ENCODE results near the gene ATR. TPM values are rescaled to one million over a fixed set of nuclear protein-coding genes. Genes with fewer than 3 reads are reported as not detected.
"Not testable (repeated sequence)": the region's sequence is repeated elsewhere in the genome, so short reads cannot be mapped to it uniquely, and the experiment has no call there.

ATR gene
- total RNA-seq, 1 experiment from 2014 or later, result 15.8 TPM

DNA sequence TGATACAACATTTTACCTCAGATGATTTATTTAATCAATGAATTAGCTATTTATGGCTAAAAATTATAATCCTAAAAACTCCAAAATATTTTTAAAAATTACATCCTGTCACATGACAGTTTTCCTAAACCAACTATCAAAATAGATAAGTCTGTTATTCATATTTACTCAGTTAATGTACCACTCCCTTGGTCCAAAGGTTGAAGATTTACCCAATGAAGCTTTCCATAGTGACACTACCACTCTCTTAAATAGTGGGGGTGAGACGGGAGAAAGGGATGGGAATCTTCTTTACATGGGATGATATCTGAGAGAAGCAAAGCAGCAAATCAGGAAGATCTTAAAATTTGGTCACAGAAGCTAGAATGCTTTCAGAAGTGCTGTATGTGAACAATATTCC lies 161.2 kb downstream of the ATR start:
- H3K27ac Mint-ChIP-seq, result no peak overlapping the region
- no peak for DNase-seq
- no peak overlapping the region for H2BK12ac ChIP-seq (ENCODE audit: insufficient read length, low read depth, low read length)
- no peaks in the 10 kb centered on the region for H3K4me1 ChIP-seq (ENCODE audit: insufficient read depth, low read length)
- no peak overlapping the region for H3K4me2 ChIP-seq (ENCODE audit: insufficient read depth, insufficient read length, low read length)
- no peak overlapping the region for H3K4me3 Mint-ChIP-seq
- TF ChIP-seq, protein P1, sequence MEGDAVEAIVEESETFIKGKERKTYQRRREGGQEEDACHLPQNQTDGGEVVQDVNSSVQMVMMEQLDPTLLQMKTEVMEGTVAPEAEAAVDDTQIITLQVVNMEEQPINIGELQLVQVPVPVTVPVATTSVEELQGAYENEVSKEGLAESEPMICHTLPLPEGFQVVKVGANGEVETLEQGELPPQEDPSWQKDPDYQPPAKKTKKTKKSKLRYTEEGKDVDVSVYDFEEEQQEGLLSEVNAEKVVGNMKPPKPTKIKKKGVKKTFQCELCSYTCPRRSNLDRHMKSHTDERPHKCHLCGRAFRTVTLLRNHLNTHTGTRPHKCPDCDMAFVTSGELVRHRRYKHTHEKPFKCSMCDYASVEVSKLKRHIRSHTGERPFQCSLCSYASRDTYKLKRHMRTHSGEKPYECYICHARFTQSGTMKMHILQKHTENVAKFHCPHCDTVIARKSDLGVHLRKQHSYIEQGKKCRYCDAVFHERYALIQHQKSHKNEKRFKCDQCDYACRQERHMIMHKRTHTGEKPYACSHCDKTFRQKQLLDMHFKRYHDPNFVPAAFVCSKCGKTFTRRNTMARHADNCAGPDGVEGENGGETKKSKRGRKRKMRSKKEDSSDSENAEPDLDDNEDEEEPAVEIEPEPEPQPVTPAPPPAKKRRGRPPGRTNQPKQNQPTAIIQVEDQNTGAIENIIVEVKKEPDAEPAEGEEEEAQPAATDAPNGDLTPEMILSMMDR (conservative IDR thresholded peaks at IDR 0.05), result no peak
- no peak overlapping the region for H4K5ac ChIP-seq (ENCODE audit: insufficient read length, low read depth, low read length)
- no peak overlapping the region for H2AFZ ChIP-seq (ENCODE audit: low read length)
- H3T11ph ChIP-seq (ENCODE audit: low read length), result no peak overlapping the region
- H4K8ac ChIP-seq (replicated peaks; ENCODE audit: insufficient read length, low read depth, low read length), result no peak overlapping the region
- H3K27me3 Mint-ChIP-seq (ENCODE audit: low read depth), result no peaks in the 10 kb centered on the region
- no peak overlapping the region for H2BK5ac ChIP-seq (ENCODE audit: insufficient read length, low read length)
- H2BK20ac ChIP-seq (ENCODE audit: low read depth, low read length, poor library complexity, severe bottlenecking), result no peak overlapping the region
- H3K23ac ChIP-seq (ENCODE audit: insufficient read length, low read depth, low read length), result no peak overlapping the region
- H2AK5ac ChIP-seq (ENCODE audit: insufficient read length, low read length), result no peak overlapping the region
- no peak overlapping the region for H3K14ac ChIP-seq (ENCODE audit: insufficient read depth, low read length)
- H3K27ac ChIP-seq (ENCODE audit: insufficient read length, low read depth, low read length), result no peak overlapping the region
- no peak overlapping the region for H3K4ac ChIP-seq (ENCODE audit: low read depth, low read length)
- no peaks in the 10 kb centered on the region for H3K9me3 Mint-ChIP-seq
- H3K4me1 Mint-ChIP-seq, result no peaks in the 10 kb centered on the region
- H3K56ac ChIP-seq (ENCODE audit: insufficient read length, low read depth, low read length), result no peak overlapping the region
- no CpG with 5 or more reads among the region's 1 CpG for WGBS (ENCODE audit: extremely low coverage, insufficient read length, low lambda C conversion rate)
- H3K9ac ChIP-seq (ENCODE audit: extremely low read depth, insufficient read length, low read length), result no peak overlapping the region
- H4K91ac ChIP-seq (ENCODE audit: insufficient read length, low read depth, low read length), result no peak overlapping the region
- no peaks in the 10 kb centered on the region for H3K79me2 ChIP-seq (ENCODE audit: insufficient read depth, low read length)
- peaks cover 2 to 29% (median 27%) of the 10 kb centered on the region in 3 experiments; a peak in 6 of 7 replicates for H3K36me3 Mint-ChIP-seq (ENCODE audit: insufficient read depth in 1 of 3, low read depth in 3 of 3)
- H3K9me3 ChIP-seq (ENCODE audit: control insufficient read depth, low read depth, low read length), result no peaks in the 10 kb centered on the region
- no peak overlapping the region for H3K18ac ChIP-seq (ENCODE audit: insufficient read length, low read depth, low read length)
- no peaks in the 10 kb centered on the region for H3K23me2 ChIP-seq (ENCODE audit: insufficient read length, low read depth, low read length, poor library complexity, severe bottlenecking)
- H3K27me3 ChIP-seq (ENCODE audit: insufficient read depth, low read length), result no peaks in the 10 kb centered on the region
- no peaks in the 10 kb centered on the region for H3K79me1 ChIP-seq (ENCODE audit: insufficient read depth, low read depth, low read length, poor library complexity, severe bottlenecking)
- no peaks in the 10 kb centered on the region for H4K20me1 ChIP-seq (ENCODE audit: control insufficient read depth, insufficient read depth, insufficient read length)
- H2BK120ac ChIP-seq (ENCODE audit: low read depth, low read length, poor library complexity, severe bottlenecking), result no peak overlapping the region
- no peak overlapping the region for H2BK15ac ChIP-seq (ENCODE audit: low read depth, low read length)

DNA sequence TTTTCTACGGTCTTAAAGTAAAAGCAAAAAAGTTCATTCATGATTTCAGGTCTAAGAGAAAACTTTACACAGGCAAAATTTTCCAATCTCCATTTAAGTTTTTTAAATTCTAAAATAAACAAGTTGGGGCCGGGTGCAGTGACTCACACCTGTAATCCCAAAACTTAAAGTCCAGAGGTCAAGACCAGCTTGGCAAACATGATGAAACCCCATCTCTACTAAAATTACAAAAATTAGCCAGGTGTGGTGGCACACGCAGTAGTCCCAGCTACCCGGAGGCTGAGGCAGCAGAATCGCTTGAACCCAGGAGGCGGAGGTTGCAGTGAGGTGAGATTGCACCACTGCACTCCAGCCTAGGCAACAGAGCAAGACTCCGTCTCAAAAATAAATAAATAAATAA lies 178.0 kb downstream of the ATR start:
- WGBS (ENCODE audit: extremely low coverage, insufficient read length, low lambda C conversion rate), result no CpG with 5 or more reads among the region's 7 CpGs
- not testable (repeated sequence) for H3K27me3 ChIP-seq (ENCODE audit: insufficient read depth, low read length); H4K91ac ChIP-seq (ENCODE audit: insufficient read length, low read depth, low read length); H3K79me1 ChIP-seq (ENCODE audit: insufficient read depth, low read depth, low read length, poor library complexity, severe bottlenecking); H3K4me3 Mint-ChIP-seq; H3K27me3 Mint-ChIP-seq (ENCODE audit: low read depth); H3K4me2 ChIP-seq (ENCODE audit: insufficient read depth, insufficient read length, low read length); H3K4me1 Mint-ChIP-seq; H2AK5ac ChIP-seq (ENCODE audit: insufficient read length, low read length); H3K14ac ChIP-seq (ENCODE audit: insufficient read depth, low read length); DNase-seq; H2BK120ac ChIP-seq (ENCODE audit: low read depth, low read length, poor library complexity, severe bottlenecking); H2BK5ac ChIP-seq (ENCODE audit: insufficient read length, low read length); H3K9ac ChIP-seq (ENCODE audit: extremely low read depth, insufficient read length, low read length); H2BK15ac ChIP-seq (ENCODE audit: low read depth, low read length); H3K56ac ChIP-seq (ENCODE audit: insufficient read length, low read depth, low read length); H3T11ph ChIP-seq (ENCODE audit: low read length); H2BK12ac ChIP-seq (ENCODE audit: insufficient read length, low read depth, low read length); H3K9me3 ChIP-seq (ENCODE audit: control insufficient read depth, low read depth, low read length); H4K20me1 ChIP-seq (ENCODE audit: control insufficient read depth, insufficient read depth, insufficient read length); H3K9me3 Mint-ChIP-seq; H3K23me2 ChIP-seq (ENCODE audit: insufficient read length, low read depth, low read length, poor library complexity, severe bottlenecking); H2BK20ac ChIP-seq (ENCODE audit: low read depth, low read length, poor library complexity, severe bottlenecking); H3K18ac ChIP-seq (ENCODE audit: insufficient read length, low read depth, low read length); H3K4me1 ChIP-seq (ENCODE audit: insufficient read depth, low read length); H4K8ac ChIP-seq (replicated peaks; ENCODE audit: insufficient read length, low read depth, low read length); H3K27ac ChIP-seq (ENCODE audit: insufficient read length, low read depth, low read length); H4K5ac ChIP-seq (ENCODE audit: insufficient read length, low read depth, low read length); H2AFZ ChIP-seq (ENCODE audit: low read length); H3K4ac ChIP-seq (ENCODE audit: low read depth, low read length); H3K23ac ChIP-seq (ENCODE audit: insufficient read length, low read depth, low read length); H3K27ac Mint-ChIP-seq; H3K79me2 ChIP-seq (ENCODE audit: insufficient read depth, low read length)
- H3K36me3 Mint-ChIP-seq (ENCODE audit: insufficient read depth in 1 of 3, low read depth in 3 of 3), result peaks cover 4 to 35% (median 6%) of the 10 kb centered on the region in 3 experiments; a peak in 6 of 7 replicates

All from H9 (cell line).